HTR-8/SVneo (cell line): ENCODE measurements around the gene ZNF264.
"Not testable (repeated sequence)": the region's sequence is repeated elsewhere in the genome, so short reads cannot be mapped to it uniquely, and the experiment has no call there.

Source experiments
- DNase-seq: peaks from one replicate; pipeline ENCODE4 v3.0.0; 2011; ENCODE audit warnings: low spot score, mixed read lengths; ENCODE audit not compliant: insufficient read length
- FAIRE-seq: peaks from 2 replicates; lab custom pipeline; 2011; peaks lifted over from hg19 to GRCh38; lab: Jason Lieb, UNC

Gene ZNF264

DNA sequence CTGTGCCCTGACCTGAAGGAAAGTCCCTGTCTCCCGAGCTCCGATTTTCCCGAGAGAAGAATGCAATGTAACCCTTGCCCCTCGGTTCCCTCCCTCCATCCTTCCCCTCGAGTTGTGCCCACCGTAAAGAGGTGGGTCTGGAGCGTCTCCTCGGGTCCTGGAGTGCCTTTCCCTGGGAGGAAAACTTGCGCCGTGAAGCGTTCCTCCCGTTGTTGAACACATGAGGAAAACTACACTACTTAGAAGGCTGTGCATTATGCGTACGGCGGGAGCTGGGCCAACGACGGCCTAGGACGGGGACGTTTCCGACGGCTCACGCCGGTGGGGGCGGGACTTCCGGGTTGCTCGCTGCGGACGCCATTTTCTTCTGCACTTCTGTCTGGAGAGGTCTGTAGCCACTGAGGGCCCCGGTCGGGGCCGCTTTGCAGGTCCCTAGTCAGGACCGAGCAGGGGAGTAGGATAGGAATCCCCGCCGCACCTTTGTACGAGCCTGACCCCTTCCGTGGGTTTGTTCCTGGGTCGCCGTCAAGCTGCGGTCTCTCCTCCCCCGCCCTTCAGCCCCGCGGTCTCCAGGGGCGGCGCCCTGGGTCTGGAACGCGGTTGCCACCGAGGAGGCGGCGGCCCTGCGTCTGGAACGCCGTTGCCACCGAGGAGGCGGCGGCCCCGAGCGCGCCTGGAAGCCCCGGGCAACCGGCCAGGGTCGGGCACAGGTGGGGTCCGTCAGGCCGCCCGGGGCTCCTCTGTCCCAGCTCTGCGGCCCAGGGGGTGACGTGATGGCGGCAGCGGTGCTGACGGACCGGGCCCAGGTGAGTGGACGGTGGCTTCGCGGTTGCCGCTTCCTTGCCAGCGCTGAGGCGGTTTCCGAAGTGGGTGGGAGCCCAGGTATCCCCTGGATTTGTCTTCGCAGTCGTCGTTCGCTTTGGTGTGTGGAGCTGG is at the start of gene ZNF264:
Gene ZNF264, plus strand, starts transcription at position 360 of the 936 bp plus-strand sequence. Its CDS starts 414 bp downstream, at position 774.
- FAIRE-seq (peak; percentile 93), DNase-seq (peak; percentile 85)

DNA sequence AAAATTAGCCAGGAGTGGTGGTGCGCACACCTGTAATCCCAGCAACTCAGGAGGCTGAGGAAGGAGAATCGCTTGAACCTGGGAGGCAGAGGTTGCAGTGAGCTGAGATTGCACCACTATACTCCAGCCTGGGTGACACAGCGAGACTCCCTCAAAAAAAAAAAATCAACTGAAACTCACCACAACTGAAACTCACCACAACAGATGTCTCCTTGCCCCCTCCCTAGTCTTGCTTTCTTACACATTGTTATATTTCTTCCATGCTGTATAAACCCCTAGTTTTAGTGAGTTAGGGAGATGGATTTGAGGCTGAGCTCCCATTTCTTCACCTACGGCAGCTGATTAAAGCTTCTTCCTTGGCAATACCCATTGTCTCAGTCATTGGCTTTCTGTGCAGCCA is 49.6 kb upstream of the ZNF264 start:
- DNase-seq (no peak), FAIRE-seq (no peak)

DNA sequence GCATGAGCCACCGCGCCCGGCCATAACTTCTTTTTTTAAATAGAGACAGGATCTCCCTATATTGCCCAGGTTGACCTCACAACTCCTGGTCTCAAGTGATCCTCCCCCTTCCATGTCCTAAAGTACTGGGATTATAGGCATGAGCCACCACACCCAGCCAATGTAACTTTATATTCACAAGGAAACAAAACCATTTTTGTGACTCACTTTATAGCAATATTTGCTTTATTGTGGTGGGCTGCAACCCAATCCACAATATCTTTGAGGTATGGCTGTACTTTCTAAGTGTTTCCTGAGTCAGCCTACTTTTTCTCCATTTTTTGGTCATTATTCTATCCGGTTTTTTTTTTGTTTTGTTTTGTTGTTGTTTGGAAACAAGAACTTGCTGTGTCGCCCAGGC is 38.4 kb upstream of the ZNF264 start:
- FAIRE-seq (no peak), DNase-seq (no peak)

DNA sequence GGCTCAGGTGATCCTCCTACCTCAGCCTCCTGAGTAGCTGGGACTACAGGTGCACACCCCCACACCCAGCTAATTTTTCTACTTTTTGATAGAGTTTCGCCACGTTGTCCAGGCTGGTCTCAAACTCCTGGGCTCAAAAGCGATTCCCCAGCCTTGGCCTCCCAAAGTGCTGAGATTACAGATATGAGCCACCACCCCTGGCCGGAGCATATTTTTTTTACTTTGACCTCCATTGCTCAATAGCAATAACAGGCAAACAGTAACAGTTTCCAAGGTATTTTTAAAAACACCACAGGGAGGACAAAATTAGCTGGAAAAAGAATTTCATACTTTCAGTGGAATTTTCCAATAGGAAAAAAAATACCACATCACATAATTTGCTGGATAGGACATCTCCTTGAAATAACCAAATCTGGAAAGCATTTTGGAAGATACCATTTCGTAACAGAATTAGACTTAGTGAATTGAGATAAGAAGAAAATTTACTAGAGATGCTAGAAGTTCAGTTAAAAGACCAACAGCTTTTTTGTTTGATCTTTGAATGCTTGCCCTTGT is 29.2 kb upstream of the ZNF264 start:
- DNase-seq (no peak), FAIRE-seq (no peak)

DNA sequence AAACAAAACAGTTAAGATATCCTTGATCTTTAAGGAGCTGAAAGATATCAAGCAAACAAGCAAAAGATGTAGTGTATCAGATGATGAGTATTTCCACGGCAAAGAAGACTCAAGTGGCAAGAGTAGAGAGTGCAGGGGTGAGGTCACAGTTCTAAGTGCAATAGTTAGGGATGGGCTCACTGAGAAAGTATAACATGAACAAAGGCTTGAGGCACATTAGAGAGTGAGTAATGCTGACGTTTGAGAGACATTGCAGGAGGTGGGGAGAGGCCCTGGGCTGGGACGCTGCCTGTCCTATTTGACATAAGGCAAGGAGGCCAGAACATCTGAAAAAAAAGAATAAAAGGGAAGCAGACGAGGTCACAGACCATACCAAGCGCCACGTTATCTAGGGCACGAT is 25.5 kb upstream of the ZNF264 start:
- DNase-seq (no peak), FAIRE-seq (no peak)

DNA sequence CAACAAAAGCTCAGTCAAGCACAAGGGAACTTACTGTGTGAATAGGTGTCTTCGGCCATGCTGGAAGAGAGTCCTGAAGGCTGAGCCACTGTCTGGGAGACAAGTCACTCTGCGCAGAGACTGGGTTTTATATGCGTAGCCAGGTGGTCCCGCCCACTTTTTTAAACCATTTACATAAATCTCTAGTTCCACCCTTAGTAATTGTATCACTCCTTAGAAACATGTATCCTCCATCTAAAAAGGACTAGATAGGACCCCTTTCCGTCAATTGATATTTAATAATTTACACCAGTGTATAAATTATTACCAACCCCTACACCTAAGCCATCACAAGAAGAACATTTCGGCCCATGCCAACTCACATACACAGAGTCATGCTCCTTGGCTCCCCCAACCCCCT is 23.9 kb upstream of the ZNF264 start, which contains the start of gene DUXA:
Gene DUXA, minus strand, starts transcription at position 101 of the 400 bp plus-strand sequence. Its CDS starts 42 bp downstream, at position 59.
- no peak for FAIRE-seq

DNA sequence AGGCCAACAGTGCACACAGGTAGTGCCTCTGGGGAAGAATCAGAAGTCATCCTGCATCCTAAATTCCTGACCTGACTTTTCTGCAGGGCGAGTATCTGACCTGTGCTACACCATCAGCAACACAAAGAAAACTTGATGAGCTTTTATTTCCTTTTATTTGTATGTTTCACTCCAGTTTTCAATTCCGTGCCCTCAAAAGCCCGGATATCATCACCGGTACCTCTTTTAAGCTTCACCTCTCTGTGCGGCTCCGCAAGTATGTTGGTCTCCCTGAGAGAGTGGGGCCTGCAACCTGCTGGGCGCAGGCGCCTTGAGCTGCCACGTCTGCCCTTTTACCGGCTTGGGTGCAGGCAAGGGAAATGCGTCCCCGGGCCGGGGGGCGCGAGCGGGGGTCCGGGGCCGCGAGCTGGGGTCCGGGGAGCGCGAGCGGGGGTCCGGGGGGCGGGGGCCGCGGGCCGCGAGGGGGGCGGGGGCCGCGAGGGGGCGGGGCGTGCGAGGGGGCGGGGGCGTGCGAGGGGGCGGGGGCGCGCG is 19.7 kb upstream of the ZNF264 start:
- FAIRE-seq = no peak
- DNase-seq = peak; percentile 58

More for the DNA sequence above, 23.9 kb upstream of the ZNF264 start, which contains the start of gene DUXA:
- no peak for DNase-seq

DNA sequence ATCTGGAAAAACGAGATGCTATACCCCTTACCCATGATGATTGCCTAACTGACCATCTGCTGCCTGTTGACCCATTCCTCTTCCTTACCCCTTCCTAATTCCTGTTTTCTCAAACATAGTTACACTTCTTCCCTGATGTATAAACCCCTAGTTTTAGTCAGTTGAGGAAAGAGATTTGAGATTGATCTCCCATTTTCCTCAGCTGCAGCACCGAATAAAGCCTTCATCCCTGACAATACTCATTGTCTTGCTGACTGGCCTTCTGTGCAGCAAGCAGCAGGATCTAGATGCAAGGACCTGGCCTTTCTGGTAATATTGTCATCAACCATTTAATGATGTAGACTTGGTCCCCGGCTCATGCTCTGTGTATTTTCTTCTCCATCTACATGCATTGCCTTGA is 999 bp upstream of the ZNF264 start:
- no peak for FAIRE-seq
- DNase-seq = no peak

DNA sequence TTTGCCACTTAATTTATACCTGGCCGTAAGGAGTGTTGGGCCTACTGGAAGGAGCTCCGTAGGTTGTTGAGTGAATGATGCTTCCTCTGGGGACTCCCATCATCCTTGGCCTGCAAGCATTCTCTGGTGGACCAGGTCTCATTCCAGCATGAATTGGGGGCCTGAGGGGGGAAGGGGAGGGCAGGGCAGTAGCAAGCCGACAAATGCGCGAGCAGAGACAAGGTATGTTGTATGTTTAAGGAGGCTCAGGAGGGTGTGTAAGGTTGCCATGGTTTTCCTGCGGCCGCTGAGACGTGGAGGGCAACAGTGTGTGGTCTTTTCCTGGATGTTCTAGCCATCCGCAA is 749 bp downstream of the ZNF264 start:
- FAIRE-seq = no peak
- no peak for DNase-seq

DNA sequence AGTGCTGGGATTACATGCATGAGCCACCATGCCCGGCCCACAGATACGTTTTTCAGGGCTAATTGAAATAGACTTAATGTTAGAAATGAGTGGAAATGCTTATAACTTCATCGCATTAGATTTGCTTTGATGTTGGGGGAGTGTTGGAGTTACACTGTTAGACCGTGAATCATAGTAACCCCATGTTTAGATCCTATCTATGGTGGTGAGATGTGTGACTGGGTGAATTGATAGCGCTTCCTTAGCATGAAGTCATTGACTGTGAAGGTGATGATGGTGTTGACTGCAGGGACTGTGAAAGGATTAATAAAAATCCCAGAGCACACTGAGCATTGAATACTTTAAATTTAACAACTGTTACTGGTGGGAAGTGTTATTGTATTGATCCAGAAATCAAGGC is 1.7 kb downstream of the ZNF264 start:
- no peak for DNase-seq
- no peak for FAIRE-seq

- not testable (repeated sequence) for FAIRE-seq
Observed at GRCh38 chr19:57197874-57198273, 6.6 kb downstream of the ZNF264 start.

GRCh38 chr19:57202160-57202559 is 10.9 kb downstream of the ZNF264 start:
- FAIRE-seq = no peak
- no peak for DNase-seq

More at GRCh38 chr19:57197874-57198273, 6.6 kb downstream of the ZNF264 start:
- DNase-seq = not testable (repeated sequence)

DNA sequence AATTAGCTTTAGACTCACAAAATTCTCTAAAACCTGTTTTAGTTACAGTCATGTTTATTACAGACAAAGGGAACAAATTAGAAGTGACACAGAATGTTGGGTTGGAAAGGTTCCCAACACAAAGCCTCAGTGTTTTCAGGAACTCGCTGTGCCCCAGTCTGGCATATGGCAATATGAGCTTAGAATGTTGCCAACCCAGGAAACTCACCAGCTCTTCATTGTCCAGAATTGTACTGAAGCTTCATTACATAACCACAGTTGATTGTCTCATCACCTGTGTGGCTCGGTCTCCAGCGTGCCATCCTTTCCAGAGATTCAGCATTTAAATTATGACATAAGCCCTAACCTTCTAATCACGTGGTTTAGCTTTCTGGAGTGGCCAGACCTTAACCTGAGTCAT is 19.1 kb downstream of the ZNF264 start:
- FAIRE-seq = no peak

DNA sequence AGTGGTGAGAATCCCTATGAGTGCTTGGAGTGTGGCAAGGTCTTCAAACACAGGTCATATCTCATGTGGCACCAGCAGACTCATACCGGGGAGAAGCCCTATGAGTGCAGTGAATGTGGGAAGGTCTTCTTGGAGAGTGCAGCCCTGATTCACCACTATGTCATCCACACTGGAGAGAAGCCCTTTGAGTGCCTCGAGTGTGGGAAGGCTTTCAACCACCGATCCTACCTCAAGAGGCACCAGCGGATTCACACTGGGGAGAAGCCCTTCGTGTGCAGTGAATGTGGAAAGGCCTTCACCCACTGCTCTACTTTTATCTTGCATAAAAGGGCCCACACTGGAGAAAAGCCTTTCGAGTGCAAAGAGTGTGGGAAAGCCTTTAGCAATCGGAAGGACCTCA is 20.8 kb downstream of the ZNF264 start:
- no peak for FAIRE-seq
- DNase-seq = no peak

More for the DNA sequence above, 19.1 kb downstream of the ZNF264 start:
- no peak for DNase-seq

DNA sequence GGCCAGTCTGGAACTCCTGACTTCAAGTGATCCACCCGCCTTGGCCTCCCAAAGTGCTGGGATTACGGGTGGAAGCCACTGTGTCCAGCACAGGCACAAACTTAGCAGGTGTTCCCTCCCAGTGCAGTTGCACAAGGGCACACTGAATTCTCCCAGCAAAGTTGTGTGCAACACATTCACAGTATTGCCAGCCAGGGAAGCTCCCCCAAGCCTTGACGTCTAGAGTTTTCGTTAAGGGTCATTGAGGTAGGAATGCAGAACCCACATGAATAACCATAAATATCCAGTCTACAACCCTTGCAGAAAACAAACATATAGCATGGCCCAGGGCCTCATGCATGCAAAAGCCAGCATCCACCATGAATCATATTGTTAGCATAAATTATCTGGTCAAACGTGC is 36.2 kb downstream of the ZNF264 start:
- no peak for DNase-seq
- FAIRE-seq = no peak

GRCh38 chr19:57231686-57232085 is 40.4 kb downstream of the ZNF264 start:
- FAIRE-seq = no peak

GRCh38 chr19:57233207-57233606 is 41.9 kb downstream of the ZNF264 start:
- FAIRE-seq = peak; percentile 4
- no peak for DNase-seq

More at GRCh38 chr19:57231686-57232085, 40.4 kb downstream of the ZNF264 start:
- no peak for DNase-seq

DNA sequence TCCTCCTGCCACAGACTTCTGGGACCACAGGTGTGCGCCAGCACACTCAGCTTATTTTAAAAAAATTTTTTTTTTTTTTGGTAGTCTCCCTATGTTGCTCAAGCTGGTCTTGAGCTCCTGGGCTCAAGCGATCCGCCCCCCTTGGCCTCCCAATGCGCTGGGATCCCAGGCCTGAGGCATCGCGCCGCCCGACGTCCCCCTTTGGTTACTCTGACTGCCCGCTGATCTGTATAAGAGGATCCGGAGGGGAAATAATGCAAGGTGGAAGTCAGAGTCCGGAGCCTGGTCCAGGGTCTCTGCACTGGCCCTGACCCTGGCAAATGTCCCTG is 48.6 kb downstream of the ZNF264 start:
- FAIRE-seq (no peak), DNase-seq (no peak)

DNA sequence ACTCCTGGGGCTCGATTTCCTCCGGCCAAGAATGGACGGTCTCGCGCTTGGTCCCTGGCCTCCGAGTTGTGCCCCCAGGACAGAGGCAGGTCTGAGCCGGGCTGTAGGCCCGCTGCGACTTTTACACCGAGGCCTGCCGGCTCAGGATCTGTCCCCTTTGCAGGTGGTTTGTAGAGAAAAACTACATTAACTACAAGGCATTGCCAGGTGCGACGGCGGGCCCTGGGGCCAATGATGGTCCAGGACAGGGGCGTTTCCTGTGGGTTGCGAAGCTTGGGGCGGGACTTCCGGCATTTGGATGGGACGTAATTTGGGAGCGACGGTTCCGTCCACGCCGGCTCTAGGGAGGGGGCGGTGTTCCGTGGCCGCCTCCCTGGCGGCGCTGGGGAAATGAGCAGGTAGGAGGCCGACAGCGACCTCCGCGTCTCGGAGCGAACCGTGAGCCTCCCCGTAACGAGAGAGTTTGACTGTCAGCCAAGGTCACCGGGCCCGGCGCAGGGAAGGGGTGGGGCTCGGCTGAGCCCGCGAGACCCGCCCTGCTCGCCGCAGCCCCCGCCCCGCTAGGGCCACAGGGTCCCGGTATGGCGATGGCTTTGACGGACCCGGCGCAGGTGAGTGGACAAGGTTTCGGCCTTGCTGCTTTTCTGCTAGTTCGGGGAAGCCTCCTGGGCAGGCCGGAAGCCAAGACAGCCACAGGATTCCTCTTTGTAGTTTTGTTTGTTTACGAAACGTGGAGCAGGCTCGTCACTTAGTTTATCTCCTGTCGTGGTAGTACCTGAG is 49.2 kb downstream of the ZNF264 start, which contains the start of gene ZNF805:
Gene ZNF805, plus strand, starts transcription at position 322 of the 780 bp plus-strand sequence. Its CDS starts 260 bp downstream, at position 582.
- FAIRE-seq = peak; percentile 87

GRCh38 chr19:57241176-57241575 is 49.9 kb downstream of the ZNF264 start:
- DNase-seq = no peak
- peak; percentile 20 for FAIRE-seq

More for the DNA sequence above, 49.2 kb downstream of the ZNF264 start, which contains the start of gene ZNF805:
- peak; percentile 96 for DNase-seq
